K562 (cell line): ENCODE data around the gene ADIPOR1. TPM values are rescaled to one million over a fixed set of nuclear protein-coding genes. Genes with fewer than 3 reads are reported as not detected.
A peak's percentile ranks its signal among the peaks of the same experiment; 100 is the strongest.

Experiments used
- ARNT ChIP-seq, 2 experiments: fragments of 450-650 bp; IDR thresholded peaks; 2 replicates each; pipeline ENCODE4 v1.6.1; 2016; ENCODE audit warnings: mild to moderate bottlenecking in 1 of 2
- ATF7 ChIP-seq: fragments of 450-650 bp; IDR thresholded peaks from 2 replicates; pipeline ENCODE4 v1.7.1; 2014; ENCODE audit warnings: mild to moderate bottlenecking, moderate library complexity
- CBFB ChIP-seq: sonication (generic); formaldehyde crosslinking; IDR thresholded peaks from 2 replicates; pipeline ENCODE4 v1.4.0; 2020; ENCODE audit warnings: mild to moderate bottlenecking, missing genetic modification reagents
- ESRRA ChIP-seq: fragments of 450-650 bp; IDR thresholded peaks from 2 replicates; pipeline ENCODE4 v1.6.1; 2014; ENCODE audit warnings: low read depth, mild to moderate bottlenecking, moderate library complexity, borderline replicate concordance
- GTF2A2 ChIP-seq: IDR thresholded peaks from 2 replicates; pipeline ENCODE4 v1.6.1; 2016; ENCODE audit warnings: mild to moderate bottlenecking, missing genetic modification characterization, missing compliant biosample characterization
- HDGF ChIP-seq: fragments of 450-650 bp; IDR thresholded peaks from 2 replicates; pipeline ENCODE4 v1.6.1; 2016
- JUND ChIP-seq, 2 experiments: IDR thresholded peaks; 2 replicates in 1 of 2; 3 replicates in 1 of 2; pipeline ENCODE4 v1.6.1; 2011; ENCODE audit warnings: borderline replicate concordance in 2 of 2, low read depth in 2 of 2, low read length in 2 of 2, improper control_type of control experiment in 1 of 2, missing biosample characterization in 1 of 2, missing genetic modification characterization in 1 of 2, missing genetic modification reagents in 1 of 2
- MITF ChIP-seq: IDR thresholded peaks from 2 replicates; pipeline ENCODE4 v1.6.1; 2014; ENCODE audit warnings: antibody characterized with exemption
- MXI1 ChIP-seq: IDR thresholded peaks from 2 replicates; pipeline ENCODE4 v1.6.1; 2011; ENCODE audit warnings: low read depth, mild to moderate bottlenecking, improper control_type of control experiment, low read length
- NBN ChIP-seq: fragments of 450-650 bp; IDR thresholded peaks from 2 replicates; pipeline ENCODE4 v1.6.1; 2016; ENCODE audit warnings: low read depth, mild to moderate bottlenecking
- SMARCE1 ChIP-seq: fragments of 450-650 bp; IDR thresholded peaks from 2 replicates; pipeline ENCODE4 v1.7.1; 2016; ENCODE audit warnings: mild to moderate bottlenecking
- SOX6 ChIP-seq: fragments of 450-650 bp; IDR thresholded peaks from 2 replicates; pipeline ENCODE4 v1.6.1; 2014; ENCODE audit warnings: mild to moderate bottlenecking
- SP2 ChIP-seq: IDR thresholded peaks from 2 replicates; pipeline ENCODE4 v1.6.1; 2011; ENCODE audit warnings: mild to moderate bottlenecking, low read depth, low read length, moderate library complexity; ENCODE audit not compliant: poor library complexity, severe bottlenecking; ENCODE audit errors: extremely low read depth
- TCFL5 ChIP-seq: fragments of 250-450 bp; sonication (Bioruptor Pico); conservative IDR thresholded peaks from 2 replicates; pipeline ENCODE4 v1.6.1; 2021; ENCODE audit warnings: mild to moderate bottlenecking, moderate library complexity, matching md5 sums
- ZFP30 ChIP-seq: fragments of 250-450 bp; sonication (Bioruptor Pico); IDR thresholded peaks from 2 replicates; pipeline ENCODE4 v1.8.0; 2022; ENCODE audit warnings: moderate library complexity, mild to moderate bottlenecking, inconsistent platforms, borderline replicate concordance
- ZNF282 ChIP-seq: sonication (generic); formaldehyde crosslinking; IDR thresholded peaks from 2 replicates; pipeline ENCODE4 v1.8.1; 2023; ENCODE audit warnings: missing genetic modification reagents
- ZNF583 ChIP-seq: fragments of 250-450 bp; sonication (Bioruptor Pico); IDR thresholded peaks from 2 replicates; pipeline ENCODE4 v1.4.0; 2020
- polyA plus RNA-seq, 8 experiments: library from polyadenylated mRNA; depleted of rRNA in 4 of 8; stranded (reverse) in 5 of 8; unstranded in 3 of 8; fragments of >200 nt; fragmentation: Nextera tagmentation in 2 of 8; fragmentation: Illumina TruSeq in 1 of 8; extraction: Ambion mirVana in 2 of 8; extraction: Trizol in 1 of 8; gene quantifications; 2 replicates each; pipeline versions ENCODE4 v1.2.1 to v1.2.3, GENCODE V29; 2011 to 2014; ENCODE audit warnings: inconsistent platforms in 1 of 8, missing spikeins in 1 of 8
- total RNA-seq, 7 experiments: library from RNA; depleted of rRNA in 6 of 7; stranded (reverse); fragments of >200 nt in 6 of 7; fragmentation: Illumina TruSeq in 2 of 7; extraction: Trizol in 2 of 7; gene quantifications; 2 replicates each; pipeline versions ENCODE4 v1.2.1 to v1.2.3, GENCODE V29; 2011 to 2021; ENCODE audit warnings: low replicate concordance in 1 of 7
- TF ChIP-seq, protein P1 (sequence below): fragments of 250-450 bp; sonication (Bioruptor Pico); IDR thresholded peaks from 2 replicates; pipeline ENCODE4 v1.4.0; 2020; ENCODE audit warnings: mild to moderate bottlenecking, moderate library complexity
- TF ChIP-seq, protein P2 (sequence below): fragments of 150-350 bp; IDR thresholded peaks from 2 replicates; pipeline ENCODE4 v1.6.1; 2014; ENCODE audit warnings: low read depth, mild to moderate bottlenecking, low read length, borderline replicate concordance

The ADIPOR1 gene
- total and polyA plus RNA-seq, 9 of the 15 experiments (the other 6 are each of a cell fraction or from before 2014, with no cell fraction given), result 29.0 to 217 (median 100) TPM

- TF ChIP-seq MITF (peak; percentile 98), ZNF583 (CRISPR knock-in tag) (peak; percentile 83; the same call in 1 of the 2 replicates), GTF2A2 (no peak), ZNF282 (CRISPR knock-in tag) (no peak), JUND (IDR thresholded peaks at IDR 0.05; ENCODE audit: borderline replicate concordance, low read depth, low read length) (peak; percentile 89), JUND (tag; IDR thresholded peaks at IDR 0.05; ENCODE audit: borderline replicate concordance, low read depth, low read length) (peak; percentile 89; the same call in 2 of the 3 replicates), MXI1 (peak; percentile 43; the same call in 1 of the 2 replicates), TCFL5 (CRISPR knock-in tag) (no peak), SP2 (peak; percentile 28), ATF7 (peak; percentile 98), ARNT (IDR thresholded peaks at IDR 0.05) (peak; percentile 43 to 100; a peak in 3 of 4 replicates), HDGF (peak; percentile 75; the same call in 1 of the 2 replicates), CBFB (CRISPR knock-in tag) (peak; percentile 44; the same call in 1 of the 2 replicates), ZFP30 (CRISPR knock-in tag) (no peak), NBN (no peak; the same call in 1 of the 2 replicates), SMARCE1 (no peak; the same call in 1 of the 2 replicates), ESRRA (peak; percentile 70), SOX6 (peak; percentile 67; the same call in 1 of the 2 replicates)
- TF ChIP-seq, protein P1, sequence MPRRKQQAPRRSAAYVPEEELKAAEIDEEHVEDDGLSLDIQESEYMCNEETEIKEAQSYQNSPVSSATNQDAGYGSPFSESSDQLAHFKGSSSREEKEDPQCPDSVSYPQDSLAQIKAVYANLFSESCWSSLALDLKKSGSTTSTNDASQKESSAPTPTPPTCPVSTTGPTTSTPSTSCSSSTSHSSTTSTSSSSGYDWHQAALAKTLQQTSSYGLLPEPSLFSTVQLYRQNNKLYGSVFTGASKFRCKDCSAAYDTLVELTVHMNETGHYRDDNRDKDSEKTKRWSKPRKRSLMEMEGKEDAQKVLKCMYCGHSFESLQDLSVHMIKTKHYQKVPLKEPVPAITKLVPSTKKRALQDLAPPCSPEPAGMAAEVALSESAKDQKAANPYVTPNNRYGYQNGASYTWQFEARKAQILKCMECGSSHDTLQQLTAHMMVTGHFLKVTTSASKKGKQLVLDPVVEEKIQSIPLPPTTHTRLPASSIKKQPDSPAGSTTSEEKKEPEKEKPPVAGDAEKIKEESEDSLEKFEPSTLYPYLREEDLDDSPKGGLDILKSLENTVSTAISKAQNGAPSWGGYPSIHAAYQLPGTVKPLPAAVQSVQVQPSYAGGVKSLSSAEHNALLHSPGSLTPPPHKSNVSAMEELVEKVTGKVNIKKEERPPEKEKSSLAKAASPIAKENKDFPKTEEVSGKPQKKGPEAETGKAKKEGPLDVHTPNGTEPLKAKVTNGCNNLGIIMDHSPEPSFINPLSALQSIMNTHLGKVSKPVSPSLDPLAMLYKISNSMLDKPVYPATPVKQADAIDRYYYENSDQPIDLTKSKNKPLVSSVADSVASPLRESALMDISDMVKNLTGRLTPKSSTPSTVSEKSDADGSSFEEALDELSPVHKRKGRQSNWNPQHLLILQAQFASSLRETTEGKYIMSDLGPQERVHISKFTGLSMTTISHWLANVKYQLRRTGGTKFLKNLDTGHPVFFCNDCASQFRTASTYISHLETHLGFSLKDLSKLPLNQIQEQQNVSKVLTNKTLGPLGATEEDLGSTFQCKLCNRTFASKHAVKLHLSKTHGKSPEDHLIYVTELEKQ, result 0 out of 2 replicates have a peak, but pooled peaks have one; percentile 57
- TF ChIP-seq, protein P2, sequence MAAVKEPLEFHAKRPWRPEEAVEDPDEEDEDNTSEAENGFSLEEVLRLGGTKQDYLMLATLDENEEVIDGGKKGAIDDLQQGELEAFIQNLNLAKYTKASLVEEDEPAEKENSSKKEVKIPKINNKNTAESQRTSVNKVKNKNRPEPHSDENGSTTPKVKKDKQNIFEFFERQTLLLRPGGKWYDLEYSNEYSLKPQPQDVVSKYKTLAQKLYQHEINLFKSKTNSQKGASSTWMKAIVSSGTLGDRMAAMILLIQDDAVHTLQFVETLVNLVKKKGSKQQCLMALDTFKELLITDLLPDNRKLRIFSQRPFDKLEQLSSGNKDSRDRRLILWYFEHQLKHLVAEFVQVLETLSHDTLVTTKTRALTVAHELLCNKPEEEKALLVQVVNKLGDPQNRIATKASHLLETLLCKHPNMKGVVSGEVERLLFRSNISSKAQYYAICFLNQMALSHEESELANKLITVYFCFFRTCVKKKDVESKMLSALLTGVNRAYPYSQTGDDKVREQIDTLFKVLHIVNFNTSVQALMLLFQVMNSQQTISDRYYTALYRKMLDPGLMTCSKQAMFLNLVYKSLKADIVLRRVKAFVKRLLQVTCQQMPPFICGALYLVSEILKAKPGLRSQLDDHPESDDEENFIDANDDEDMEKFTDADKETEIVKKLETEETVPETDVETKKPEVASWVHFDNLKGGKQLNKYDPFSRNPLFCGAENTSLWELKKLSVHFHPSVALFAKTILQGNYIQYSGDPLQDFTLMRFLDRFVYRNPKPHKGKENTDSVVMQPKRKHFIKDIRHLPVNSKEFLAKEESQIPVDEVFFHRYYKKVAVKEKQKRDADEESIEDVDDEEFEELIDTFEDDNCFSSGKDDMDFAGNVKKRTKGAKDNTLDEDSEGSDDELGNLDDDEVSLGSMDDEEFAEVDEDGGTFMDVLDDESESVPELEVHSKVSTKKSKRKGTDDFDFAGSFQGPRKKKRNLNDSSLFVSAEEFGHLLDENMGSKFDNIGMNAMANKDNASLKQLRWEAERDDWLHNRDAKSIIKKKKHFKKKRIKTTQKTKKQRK, result no peak
Measured at GRCh38 chr1:202926581-202927491, 31.3 kb downstream of the ADIPOR1 start, which contains the start of gene KLHL12 (continued).
